Non-pigmented ciliary epithelial cell (primary cell): ENCODE data around the gene GALNT17.

ENCODE experiments used
- DNase-seq: peaks from one replicate; pipeline ENCODE4 v3.0.0-alpha.2; 2010; ENCODE audit warnings: low read depth

GALNT17 gene

DNA sequence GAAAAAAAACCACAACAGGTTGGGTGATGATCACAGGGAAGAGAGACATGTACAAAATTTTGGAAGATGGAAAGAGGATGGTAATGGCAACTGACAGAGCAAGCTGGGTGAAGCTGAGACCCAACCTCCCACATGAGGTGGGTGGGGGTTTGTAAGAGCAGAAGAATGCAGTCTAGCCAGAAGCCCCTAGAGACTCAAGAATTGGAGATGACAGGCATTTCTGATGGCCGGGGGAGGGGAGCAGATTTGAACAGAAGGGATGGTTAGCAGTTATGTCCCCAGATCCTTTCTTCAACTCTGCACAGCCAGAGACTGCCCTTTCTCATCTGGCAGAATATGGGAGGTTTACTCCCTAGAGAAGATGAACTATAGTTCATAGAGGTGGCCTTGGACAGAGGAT lies 208.0 kb downstream of the GALNT17 start:
- no peak for DNase-seq

GRCh38 chr7:71342202-71342601 lies 210.3 kb downstream of the GALNT17 start:
- no peak for DNase-seq

DNA sequence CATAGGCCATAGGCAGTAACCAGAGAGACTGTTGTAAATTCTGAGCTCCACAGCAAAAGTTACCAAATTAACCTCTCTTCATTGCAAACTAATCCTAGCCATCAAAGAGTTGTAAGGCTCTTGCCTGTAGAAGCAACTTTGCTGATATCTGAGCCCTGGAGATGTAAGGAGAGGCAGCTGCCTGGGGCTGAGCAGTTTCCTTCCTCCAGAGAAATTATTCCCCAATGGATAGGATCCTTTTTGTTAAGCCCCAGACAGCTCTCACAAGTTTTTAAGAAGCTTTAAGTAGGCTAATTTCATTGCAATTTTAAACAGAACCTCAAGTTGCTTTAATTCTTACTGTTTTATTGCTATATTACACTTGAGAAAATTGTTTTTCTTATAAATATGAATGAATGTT lies 211.1 kb downstream of the GALNT17 start:
- no peak for DNase-seq

- DNase-seq = no peak
Observed at GRCh38 chr7:71343892-71344291, 211.9 kb downstream of the GALNT17 start.

DNA sequence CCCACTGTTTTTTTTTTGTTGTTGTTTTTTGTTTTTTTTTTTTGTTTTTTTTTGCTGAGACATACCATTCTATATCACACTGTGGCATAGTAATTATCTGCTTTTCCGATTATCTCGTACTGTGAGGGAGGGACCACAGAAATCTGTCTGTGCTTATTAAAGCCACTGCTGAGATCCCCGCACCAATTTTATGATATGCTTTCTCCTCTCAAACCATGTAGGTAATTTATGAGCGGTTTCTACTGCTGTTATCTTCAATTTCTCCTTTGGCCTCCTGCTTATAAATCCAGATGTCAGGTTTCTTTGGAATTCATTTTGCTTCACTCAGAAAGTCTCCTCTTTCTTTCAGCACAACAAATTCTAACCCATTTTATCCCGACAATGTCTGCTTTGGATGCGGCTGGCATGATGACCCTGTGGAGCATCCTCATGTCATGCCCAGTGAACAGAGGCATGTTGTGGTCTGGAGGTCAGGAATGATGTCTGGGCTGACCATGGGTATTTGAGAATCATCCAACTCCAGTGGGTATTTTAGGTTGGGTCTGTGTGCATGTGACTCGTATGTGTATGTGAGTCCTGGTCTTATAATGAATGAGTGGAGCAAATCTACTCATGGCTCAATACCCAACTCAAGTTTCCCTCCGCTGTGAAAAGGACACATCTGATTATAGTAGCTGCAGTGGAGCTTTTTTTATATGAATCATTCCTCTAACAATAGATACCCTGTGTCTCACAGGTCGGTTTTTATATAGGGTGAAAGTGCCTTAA lies 213.4 kb downstream of the GALNT17 start:
- DNase-seq = no peak

DNA sequence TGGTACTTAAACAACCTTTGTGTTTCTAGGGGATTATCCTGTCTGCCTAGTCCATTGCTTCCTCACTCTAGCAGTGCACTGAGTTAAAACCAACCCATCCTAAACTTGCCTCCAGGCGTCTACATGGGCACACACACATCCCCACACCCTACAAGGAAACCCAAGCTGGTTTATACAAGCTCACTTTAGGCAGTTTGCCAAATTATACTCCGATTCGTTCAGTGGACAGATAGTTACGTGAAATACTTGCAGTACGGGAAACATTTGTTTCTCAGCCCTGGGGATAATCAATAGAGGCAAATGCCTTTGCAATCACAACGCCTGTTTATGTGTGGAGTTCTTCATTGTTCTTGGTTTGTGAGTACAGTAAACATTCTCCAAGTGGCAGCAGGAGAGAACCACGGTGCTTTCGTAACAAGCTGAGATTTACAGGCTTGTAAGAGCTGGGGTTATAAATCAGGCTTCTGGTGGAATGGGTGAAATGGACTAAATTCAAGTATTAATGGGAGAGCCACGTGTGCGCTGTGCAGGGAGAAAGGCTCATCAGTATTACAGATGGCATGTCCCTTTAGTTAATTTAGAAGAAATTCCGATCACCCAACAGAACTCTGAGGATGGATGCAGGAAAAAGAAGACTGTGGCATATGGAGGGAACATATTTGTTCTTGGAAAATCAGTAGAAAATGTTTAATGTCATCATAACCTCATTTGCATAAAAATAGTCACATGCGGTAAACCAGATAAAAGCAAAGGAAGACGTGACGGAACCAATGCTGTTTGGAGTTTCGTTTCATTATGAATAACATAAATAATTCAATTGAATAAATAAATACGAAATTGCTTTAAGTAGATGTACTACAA lies 217.1 kb downstream of the GALNT17 start:
- DNase-seq = no peak

DNA sequence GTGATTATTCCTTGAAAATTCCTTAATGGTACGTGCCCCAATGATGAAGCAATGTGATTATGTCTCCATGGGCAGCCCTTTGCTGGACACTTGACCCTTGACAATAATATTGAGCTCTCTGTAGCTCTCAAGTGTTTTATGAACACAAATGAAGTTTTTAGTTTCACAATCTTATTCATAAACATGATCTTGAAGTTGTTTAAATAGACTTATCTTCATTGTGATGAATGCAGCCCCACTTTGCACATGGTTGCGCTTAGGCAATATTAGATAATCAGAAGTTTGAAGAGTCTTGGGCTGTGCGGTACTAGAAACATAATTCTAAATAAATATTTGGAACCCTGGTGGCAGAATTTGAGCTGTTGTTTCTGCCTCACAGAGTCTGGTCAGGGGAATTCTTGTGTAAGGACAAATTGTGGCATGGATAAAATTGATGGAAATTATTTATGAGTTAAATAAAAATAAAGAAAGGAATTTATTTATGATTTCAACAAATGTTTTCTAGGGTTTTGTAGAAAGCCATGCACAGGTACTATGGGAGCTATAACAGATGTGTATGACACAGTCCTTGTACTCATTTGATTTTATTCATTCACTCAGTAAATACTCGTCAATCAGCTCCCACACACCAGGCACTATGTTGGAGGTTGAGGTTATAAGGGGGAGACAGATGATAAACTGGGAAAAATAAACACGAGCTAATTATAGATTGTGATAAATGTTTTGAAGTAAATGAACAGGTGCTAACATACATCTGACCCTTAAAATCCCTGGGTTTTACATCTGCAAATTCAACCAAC lies 217.9 kb downstream of the GALNT17 start:
- no peak for DNase-seq

GRCh38 chr7:71350680-71351079 lies 218.7 kb downstream of the GALNT17 start:
- DNase-seq = no peak

DNA sequence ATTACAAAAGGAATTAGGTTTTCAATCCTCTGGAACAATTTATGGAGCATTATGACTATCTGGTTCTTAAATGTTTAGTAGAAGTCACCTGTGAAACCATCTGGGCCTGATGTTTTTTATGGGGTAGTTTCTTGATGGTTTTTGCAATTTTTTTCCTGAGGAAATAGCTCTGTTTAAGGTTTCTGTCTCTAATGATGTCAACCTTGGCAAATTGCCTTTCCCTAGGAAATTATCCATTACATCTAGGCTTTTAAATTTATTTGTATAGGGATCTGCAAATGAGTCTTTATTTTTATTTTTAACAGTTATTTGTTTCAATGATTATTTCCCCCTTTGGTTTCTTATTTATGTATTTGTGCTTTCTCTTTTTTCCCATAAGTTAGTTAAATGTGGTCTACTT lies 222.8 kb downstream of the GALNT17 start:
- no peak for DNase-seq

DNA sequence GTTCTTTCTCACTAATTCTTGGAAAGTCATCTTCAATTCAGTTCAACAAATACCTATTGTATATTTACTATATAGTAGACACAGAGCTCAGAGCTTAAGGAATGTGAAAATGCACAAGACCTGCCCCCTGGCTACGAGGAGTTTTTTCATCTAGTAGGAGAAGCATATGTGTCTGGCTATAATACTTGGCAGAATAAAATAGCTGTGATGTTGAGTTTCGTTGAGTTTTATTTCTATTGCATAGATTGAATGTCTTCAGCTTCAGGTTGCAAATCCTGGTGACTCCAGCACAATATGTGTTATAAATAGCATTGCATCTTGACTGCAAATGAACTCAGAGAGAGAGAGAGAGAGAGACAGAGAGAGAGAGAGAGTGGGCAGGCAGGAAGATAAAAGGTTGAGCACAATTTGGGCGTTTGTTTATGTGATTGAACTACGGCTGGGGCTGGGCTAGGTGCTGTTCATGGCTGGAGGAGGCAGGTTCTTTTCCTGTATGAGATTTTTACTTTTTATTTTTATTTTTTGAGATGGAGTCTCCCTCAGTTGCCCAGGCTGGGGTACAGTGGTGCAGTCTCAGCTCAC lies 229.6 kb downstream of the GALNT17 start:
- no peak for DNase-seq

GRCh38 chr7:71362240-71362639 lies 230.3 kb downstream of the GALNT17 start:
- DNase-seq = no peak

GRCh38 chr7:71363223-71363622 lies 231.3 kb downstream of the GALNT17 start:
- no peak for DNase-seq

GRCh38 chr7:71363627-71364026 lies 231.7 kb downstream of the GALNT17 start:
- no peak for DNase-seq

DNA sequence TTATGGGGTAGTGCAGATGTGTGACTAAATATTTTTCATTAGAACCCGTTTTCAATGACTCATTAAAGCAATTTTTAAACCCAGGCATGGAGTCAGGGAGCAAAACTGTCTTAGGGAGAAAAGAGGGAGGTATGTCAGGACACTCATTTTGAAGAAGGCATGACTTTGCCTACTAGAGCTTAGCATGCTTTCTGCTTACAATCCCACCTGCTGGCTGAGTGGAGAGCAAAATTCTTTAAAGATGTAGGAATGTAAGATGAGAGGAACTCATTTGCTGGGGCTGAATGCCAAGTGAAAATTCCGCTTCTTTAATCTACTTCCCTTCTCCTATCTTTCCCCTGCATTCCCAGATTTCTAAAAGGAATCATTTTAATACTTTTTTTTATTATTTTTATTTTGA lies 232.6 kb downstream of the GALNT17 start:
- DNase-seq = no peak

DNA sequence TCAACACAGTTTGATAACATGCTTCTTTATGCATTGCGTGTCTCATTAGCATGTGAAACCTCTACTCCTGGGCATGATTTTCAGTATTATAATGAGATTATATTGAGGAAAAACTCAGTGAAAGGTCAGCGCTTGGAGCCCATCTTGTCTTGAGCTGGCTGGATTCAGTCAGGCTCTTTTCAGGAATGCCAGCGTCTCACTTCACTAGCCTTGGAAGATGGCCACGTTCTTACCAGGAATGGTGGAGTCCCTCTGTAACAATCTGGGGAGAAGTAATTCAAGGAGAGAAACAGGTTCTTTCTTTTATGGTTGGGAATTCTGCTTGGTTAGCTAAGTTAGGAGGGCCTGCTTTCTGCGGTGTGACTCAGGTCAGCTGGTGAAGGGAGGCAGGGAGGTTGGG lies 241.0 kb downstream of the GALNT17 start:
- DNase-seq = no peak

DNA sequence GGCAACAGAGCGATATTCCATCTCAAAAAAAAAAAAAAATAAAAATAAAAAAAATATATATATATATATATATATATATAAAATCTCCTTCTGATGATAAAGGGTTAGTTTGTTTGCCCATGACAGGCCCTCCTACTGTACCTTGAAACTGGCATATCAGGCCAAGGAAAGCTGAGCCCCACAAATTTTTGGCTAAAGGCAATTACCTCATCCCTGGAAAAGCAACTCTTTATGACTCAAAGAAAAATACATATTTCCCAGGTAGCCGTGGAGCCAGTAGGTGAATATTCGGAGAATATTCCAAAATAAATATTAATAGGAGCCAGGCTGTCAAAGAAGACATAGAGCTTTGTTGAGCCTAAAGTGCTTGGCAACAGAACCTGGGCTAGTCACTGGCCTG lies 245.1 kb downstream of the GALNT17 start:
- no peak for DNase-seq

DNA sequence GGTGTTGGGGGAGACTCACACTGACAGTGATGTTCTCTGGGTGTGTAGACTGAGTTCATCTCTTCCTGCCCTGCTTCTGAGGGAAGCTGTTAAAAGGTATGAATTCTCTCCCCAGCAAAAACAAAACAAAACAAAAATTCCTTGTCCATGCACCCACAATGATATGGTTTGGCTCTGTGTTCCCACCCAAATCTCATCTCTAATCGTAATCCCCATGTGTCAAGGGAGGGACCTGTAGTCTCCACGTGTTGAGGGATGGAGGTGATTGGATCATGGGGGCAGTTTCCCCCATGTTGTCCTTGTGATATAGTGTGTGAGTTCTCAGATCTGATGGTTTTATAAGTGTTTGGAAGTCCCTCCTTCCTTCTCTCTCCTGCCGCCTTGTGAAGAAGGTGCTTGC lies 245.5 kb downstream of the GALNT17 start:
- no peak for DNase-seq

- DNase-seq = no peak
Observed at GRCh38 chr7:71384094-71384493, 252.2 kb downstream of the GALNT17 start.

DNA sequence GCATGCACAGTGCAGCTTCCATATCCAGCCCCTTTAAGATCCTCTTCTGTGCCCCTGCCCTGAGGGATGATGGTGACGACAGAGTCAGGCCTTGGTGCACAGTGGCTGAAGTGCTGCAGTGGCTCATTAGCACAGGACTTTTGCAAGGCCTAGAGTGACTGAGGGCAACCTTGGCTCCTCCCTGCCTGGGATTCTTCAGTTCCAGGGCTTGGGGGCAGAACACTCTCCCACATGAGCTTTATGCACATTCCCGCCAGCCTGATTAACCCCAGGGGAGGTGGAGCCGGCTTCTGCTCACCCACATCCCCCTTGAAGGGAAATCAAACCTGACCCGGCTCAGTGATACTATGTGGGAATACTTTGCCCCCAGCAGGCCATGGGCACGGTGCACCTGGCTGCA lies 253.4 kb downstream of the GALNT17 start:
- no peak for DNase-seq

GRCh38 chr7:71386152-71386785 lies 254.3 kb downstream of the GALNT17 start:
- DNase-seq = no peak

DNA sequence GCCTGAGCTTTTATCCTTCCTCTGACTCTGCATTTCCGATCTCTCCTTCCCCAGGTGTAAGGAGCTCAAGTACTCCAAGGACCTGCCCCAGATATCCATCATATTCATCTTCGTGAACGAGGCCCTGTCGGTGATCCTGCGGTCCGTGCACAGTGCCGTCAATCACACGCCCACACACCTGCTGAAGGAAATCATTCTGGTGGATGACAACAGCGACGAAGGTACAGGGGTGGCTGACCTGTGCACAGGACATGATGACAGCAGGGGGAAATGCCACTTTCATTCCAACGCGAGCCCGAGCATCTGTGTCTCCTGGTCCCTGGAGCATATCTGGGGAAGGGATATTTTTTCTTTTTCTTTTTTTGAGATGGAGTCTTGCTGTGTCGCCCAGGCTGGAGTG lies 256.2 kb downstream of the GALNT17 start:
- no peak for DNase-seq

- DNase-seq = no peak
Observed at GRCh38 chr7:71389976-71390375, 258.0 kb downstream of the GALNT17 start.
